ENCODE results near the gene ZNF26. TPM values are rescaled to one million over a fixed set of nuclear protein-coding genes. Genes with fewer than 3 reads are reported as not detected.

ZNF26 gene
- total RNA-seq, 1 experiment from 2014 or later: 22.1 TPM

DNA sequence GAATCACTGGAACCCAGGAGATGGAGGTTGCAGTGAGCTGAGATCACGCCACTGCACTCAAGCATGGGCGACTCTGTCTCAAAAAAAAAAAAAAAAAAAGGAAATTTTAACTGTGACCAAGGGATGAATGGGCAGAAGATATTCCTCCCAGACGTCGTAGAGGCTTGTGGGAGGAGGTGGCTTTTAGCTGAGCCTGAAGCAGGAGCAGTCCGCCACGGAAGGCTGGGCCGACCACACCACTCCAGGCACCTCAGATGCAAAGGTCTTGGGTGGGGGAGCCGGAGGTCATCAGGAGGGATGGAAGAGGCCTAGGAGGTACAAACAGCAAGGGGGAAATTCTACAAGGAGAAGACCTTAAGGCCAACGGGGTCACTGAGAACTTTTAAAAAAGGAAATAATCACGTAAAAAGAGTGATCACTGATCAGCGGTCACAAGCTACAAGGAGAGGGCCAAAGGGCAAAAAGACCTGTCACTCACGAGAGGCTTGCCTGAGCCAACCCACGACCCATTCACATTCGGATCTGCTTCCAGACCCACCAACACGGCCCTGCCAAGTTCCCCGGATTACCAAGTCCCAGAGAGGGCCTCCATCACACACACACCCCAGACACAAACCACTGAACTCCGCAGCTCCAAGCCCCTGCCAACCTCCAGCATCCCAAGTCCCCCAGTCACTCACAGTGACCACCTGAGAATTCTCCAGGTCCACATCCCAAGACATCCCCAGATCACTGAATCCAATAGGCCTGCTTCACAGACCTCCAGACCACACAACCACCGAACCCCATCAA lies 33.6 kb upstream of the ZNF26 start:
- ChIA-PET POLR2A (no interaction called here), CTCF (no interaction called here)
- DNase-seq (ENCODE audit: low read depth, low spot score) (no peak), ATAC-seq (no peak)
- no peak overlapping the region for H3K27ac ChIP-seq (ENCODE audit: low read length)
- H3K9me3 ChIP-seq (ENCODE audit: control insufficient read depth, insufficient read depth, low read depth, low read length): peaks cover 52% of the 10 kb centered on the region; the same call in 1 of the 2 replicates
- H3K36me3 ChIP-seq (ENCODE audit: control insufficient read depth, insufficient read depth, low read length): no peaks in the 10 kb centered on the region
- BruUV-seq (replicated peaks): no TSS peak
- no peak overlapping the region for H3K4me3 ChIP-seq (ENCODE audit: low read depth in 2 of 2, low read length in 2 of 2)
- TF ChIP-seq SIN3A (IDR thresholded peaks at IDR 0.05; ENCODE audit: borderline replicate concordance, insufficient read depth, low read depth, low read length): no peak
- TF ChIP-seq POLR2AphosphoS5 (IDR thresholded peaks at IDR 0.05; ENCODE audit: low read depth, low read length): no peak
- TF ChIP-seq, protein P1, sequence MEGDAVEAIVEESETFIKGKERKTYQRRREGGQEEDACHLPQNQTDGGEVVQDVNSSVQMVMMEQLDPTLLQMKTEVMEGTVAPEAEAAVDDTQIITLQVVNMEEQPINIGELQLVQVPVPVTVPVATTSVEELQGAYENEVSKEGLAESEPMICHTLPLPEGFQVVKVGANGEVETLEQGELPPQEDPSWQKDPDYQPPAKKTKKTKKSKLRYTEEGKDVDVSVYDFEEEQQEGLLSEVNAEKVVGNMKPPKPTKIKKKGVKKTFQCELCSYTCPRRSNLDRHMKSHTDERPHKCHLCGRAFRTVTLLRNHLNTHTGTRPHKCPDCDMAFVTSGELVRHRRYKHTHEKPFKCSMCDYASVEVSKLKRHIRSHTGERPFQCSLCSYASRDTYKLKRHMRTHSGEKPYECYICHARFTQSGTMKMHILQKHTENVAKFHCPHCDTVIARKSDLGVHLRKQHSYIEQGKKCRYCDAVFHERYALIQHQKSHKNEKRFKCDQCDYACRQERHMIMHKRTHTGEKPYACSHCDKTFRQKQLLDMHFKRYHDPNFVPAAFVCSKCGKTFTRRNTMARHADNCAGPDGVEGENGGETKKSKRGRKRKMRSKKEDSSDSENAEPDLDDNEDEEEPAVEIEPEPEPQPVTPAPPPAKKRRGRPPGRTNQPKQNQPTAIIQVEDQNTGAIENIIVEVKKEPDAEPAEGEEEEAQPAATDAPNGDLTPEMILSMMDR (IDR thresholded peaks at IDR 0.05): no peak
- TF ChIP-seq, protein P2, sequence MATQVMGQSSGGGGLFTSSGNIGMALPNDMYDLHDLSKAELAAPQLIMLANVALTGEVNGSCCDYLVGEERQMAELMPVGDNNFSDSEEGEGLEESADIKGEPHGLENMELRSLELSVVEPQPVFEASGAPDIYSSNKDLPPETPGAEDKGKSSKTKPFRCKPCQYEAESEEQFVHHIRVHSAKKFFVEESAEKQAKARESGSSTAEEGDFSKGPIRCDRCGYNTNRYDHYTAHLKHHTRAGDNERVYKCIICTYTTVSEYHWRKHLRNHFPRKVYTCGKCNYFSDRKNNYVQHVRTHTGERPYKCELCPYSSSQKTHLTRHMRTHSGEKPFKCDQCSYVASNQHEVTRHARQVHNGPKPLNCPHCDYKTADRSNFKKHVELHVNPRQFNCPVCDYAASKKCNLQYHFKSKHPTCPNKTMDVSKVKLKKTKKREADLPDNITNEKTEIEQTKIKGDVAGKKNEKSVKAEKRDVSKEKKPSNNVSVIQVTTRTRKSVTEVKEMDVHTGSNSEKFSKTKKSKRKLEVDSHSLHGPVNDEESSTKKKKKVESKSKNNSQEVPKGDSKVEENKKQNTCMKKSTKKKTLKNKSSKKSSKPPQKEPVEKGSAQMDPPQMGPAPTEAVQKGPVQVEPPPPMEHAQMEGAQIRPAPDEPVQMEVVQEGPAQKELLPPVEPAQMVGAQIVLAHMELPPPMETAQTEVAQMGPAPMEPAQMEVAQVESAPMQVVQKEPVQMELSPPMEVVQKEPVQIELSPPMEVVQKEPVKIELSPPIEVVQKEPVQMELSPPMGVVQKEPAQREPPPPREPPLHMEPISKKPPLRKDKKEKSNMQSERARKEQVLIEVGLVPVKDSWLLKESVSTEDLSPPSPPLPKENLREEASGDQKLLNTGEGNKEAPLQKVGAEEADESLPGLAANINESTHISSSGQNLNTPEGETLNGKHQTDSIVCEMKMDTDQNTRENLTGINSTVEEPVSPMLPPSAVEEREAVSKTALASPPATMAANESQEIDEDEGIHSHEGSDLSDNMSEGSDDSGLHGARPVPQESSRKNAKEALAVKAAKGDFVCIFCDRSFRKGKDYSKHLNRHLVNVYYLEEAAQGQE (IDR thresholded peaks at IDR 0.05; ENCODE audit: insufficient read depth in 1 of 2, low read depth in 2 of 2, low read length in 1 of 2): no peak
- TF ChIP-seq TCF7L2 (IDR thresholded peaks at IDR 0.05; ENCODE audit: low read depth, low read length): no peak
- H3K4me1 ChIP-seq (ENCODE audit: control insufficient read depth, insufficient read depth, low read length): 0 out of 2 replicates have a peak, but pooled peaks cover 6% of the 10 kb centered on the region
- intact Hi-C loops (cut with micrococcal nuclease; ENCODE audit: unreplicated experiment) (no loop called here), in situ Hi-C loops (cut with HindIII; ENCODE audit: low pct_unique_long_range_greater_than_20kb, low sequenced_read_pairs) (no loop called here)
- H3K27me3 ChIP-seq (ENCODE audit: control insufficient read depth, insufficient read depth, low read length): no peaks in the 10 kb centered on the region

GRCh38 chr12:132953163-132953425 lies 33.1 kb upstream of the ZNF26 start:
- no peak for DNase-seq (ENCODE audit: low read depth, low spot score)
- Histone ChIP-seq H3K27ac (ENCODE audit: low read length) (no peak overlapping the region), H3K36me3 (ENCODE audit: control insufficient read depth, insufficient read depth, low read length) (no peaks in the 10 kb centered on the region), H3K4me1 (ENCODE audit: control insufficient read depth, insufficient read depth, low read length) (0 out of 2 replicates have a peak, but pooled peaks cover 6% of the 10 kb centered on the region), H3K9me3 (ENCODE audit: control insufficient read depth, insufficient read depth, low read depth, low read length) (peaks cover 47% of the 10 kb centered on the region; the same call in 1 of the 2 replicates), H3K27me3 (ENCODE audit: control insufficient read depth, insufficient read depth, low read length) (no peaks in the 10 kb centered on the region), H3K4me3 (ENCODE audit: low read depth in 2 of 2, low read length in 2 of 2) (no peak overlapping the region)
- POLR2A ChIA-PET: no interaction called here
- CTCF ChIA-PET: no interaction called here
- intact Hi-C loops (cut with micrococcal nuclease; ENCODE audit: unreplicated experiment) (no loop called here), in situ Hi-C loops (cut with HindIII; ENCODE audit: low pct_unique_long_range_greater_than_20kb, low sequenced_read_pairs) (no loop called here)
- no peak for ATAC-seq
- BruUV-seq (replicated peaks): no TSS peak
- TF ChIP-seq TCF7L2 (IDR thresholded peaks at IDR 0.05; ENCODE audit: low read depth, low read length): no peak
- TF ChIP-seq, protein P2 (IDR thresholded peaks at IDR 0.05; ENCODE audit: insufficient read depth in 1 of 2, low read depth in 2 of 2, low read length in 1 of 2): no peak
- TF ChIP-seq SIN3A (IDR thresholded peaks at IDR 0.05; ENCODE audit: borderline replicate concordance, insufficient read depth, low read depth, low read length): no peak
- TF ChIP-seq, protein P1 (IDR thresholded peaks at IDR 0.05): no peak
- no peak for TF ChIP-seq POLR2AphosphoS5 (IDR thresholded peaks at IDR 0.05; ENCODE audit: low read depth, low read length)
